Vagina (tissue), 2 donors: ENCODE measurements around the gene KRT33B. TPM values are rescaled to one million over a fixed set of nuclear protein-coding genes. Genes with fewer than 3 reads are reported as not detected.

Experiments
- DNase-seq, 2 donors: peaks; one replicate each; pipeline ENCODE4 v3.0.0-alpha.2; 2017; ENCODE audit errors: extremely low spot score in 2 of 2
- H3K27ac ChIP-seq: fragments of 200-600 bp; sonication (generic); one replicate; pipeline ENCODE4 v1.5.1; 2019
- H3K27me3 ChIP-seq: fragments of 200-600 bp; sonication (generic); one replicate; pipeline ENCODE4 v1.5.1; 2019
- H3K36me3 ChIP-seq, 2 donors: fragments of 200-600 bp; sonication (generic); one replicate each; pipeline ENCODE4 v1.5.1; 2017 to 2019
- H3K4me1 ChIP-seq: fragments of 200-600 bp; sonication (generic); one replicate; pipeline ENCODE4 v1.5.1; 2019
- H3K4me3 ChIP-seq, 2 donors: fragments of 200-600 bp; sonication (generic); 1 replicate in 1 of 2; 2 replicates in 1 of 2; pipeline ENCODE4 v1.5.1; 2016 to 2019
- H3K9me3 ChIP-seq: fragments of 200-600 bp; sonication (generic); one replicate; pipeline ENCODE4 v1.5.1; 2019
- POLR2A ChIP-seq, 2 donors: fragments of 450-650 bp; IDR thresholded peaks; one replicate each; pipeline ENCODE4 v1.6.1; 2017; ENCODE audit warnings: antibody characterized with exemption in 2 of 2, mild to moderate bottlenecking in 2 of 2, moderate library complexity in 2 of 2
- POLR2AphosphoS5 ChIP-seq, 2 donors: sonication (generic); formaldehyde crosslinking; IDR thresholded peaks; one replicate each; pipeline ENCODE4 v1.9.0; 2017; ENCODE audit warnings: antibody characterized with exemption in 2 of 2, mild to moderate bottlenecking in 2 of 2, low read depth in 1 of 2; ENCODE audit not compliant: insufficient read depth in 1 of 2
- intact Hi-C: fragments of 100-400 bp; cut with DNase I; formaldehyde crosslinking; loops from one replicate; pipeline ENCODE4 v1.15.1; 2023
- total RNA-seq: library from RNA; depleted of rRNA; stranded (reverse); fragments of >200 nt; gene quantifications from one replicate; pipeline ENCODE4 v1.2.3, GENCODE V29; 2016
- TF ChIP-seq, protein P1 (sequence below), 3 experiments: fragments of 450-650 bp in 2 of 3; fragments of 200-600 bp in 1 of 3; sonication (generic) in 1 of 3; IDR thresholded peaks; one replicate each; pipeline ENCODE4 v1.5.1; 2017 to 2019; ENCODE audit warnings: antibody characterized with exemption in 3 of 3, mild to moderate bottlenecking in 2 of 3, moderate library complexity in 2 of 3

The KRT33B gene
- total RNA-seq, 1 donor from 2014 or later: not detected

DNA sequence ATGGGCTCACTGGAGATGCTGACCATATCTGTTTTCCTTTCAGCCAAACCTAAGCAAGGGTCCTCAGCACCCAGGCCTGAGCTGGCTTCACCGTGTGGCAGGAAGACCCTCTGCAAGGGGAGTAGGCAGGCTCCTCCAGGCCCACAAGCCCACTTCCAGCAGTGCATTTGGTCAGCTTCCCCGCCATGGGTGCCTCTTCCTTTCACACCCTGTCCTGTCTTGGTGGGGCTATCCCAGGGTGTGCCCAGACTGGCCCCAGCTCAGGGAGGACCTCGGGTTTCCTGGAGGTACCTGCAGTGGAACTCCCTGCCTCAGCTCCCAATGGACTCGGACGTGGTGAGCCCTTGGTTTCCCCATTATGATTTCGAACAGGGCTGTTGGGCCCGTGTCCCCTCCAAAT is 41.4 kb downstream of the KRT33B start:
- Histone ChIP-seq H3K9me3 (no peaks in the 10 kb centered on the region), H3K4me3 (no peak overlapping the region), H3K4me1 (no peaks in the 10 kb centered on the region), H3K27ac (no peak overlapping the region), H3K36me3 (no peaks in the 10 kb centered on the region), H3K27me3 (no peaks in the 10 kb centered on the region)
- DNase-seq: peak in 1 of 2 donors; percentile 74
- TF ChIP-seq POLR2A (IDR thresholded peaks at IDR 0.05) (no peak), POLR2AphosphoS5 (IDR thresholded peaks at IDR 0.05; ENCODE audit: insufficient read depth in 1 of 2, low read depth in 1 of 2) (no peak)
- TF ChIP-seq, protein P1, sequence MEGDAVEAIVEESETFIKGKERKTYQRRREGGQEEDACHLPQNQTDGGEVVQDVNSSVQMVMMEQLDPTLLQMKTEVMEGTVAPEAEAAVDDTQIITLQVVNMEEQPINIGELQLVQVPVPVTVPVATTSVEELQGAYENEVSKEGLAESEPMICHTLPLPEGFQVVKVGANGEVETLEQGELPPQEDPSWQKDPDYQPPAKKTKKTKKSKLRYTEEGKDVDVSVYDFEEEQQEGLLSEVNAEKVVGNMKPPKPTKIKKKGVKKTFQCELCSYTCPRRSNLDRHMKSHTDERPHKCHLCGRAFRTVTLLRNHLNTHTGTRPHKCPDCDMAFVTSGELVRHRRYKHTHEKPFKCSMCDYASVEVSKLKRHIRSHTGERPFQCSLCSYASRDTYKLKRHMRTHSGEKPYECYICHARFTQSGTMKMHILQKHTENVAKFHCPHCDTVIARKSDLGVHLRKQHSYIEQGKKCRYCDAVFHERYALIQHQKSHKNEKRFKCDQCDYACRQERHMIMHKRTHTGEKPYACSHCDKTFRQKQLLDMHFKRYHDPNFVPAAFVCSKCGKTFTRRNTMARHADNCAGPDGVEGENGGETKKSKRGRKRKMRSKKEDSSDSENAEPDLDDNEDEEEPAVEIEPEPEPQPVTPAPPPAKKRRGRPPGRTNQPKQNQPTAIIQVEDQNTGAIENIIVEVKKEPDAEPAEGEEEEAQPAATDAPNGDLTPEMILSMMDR (IDR thresholded peaks at IDR 0.05): no peak
- intact Hi-C loops: no loop called here

DNA sequence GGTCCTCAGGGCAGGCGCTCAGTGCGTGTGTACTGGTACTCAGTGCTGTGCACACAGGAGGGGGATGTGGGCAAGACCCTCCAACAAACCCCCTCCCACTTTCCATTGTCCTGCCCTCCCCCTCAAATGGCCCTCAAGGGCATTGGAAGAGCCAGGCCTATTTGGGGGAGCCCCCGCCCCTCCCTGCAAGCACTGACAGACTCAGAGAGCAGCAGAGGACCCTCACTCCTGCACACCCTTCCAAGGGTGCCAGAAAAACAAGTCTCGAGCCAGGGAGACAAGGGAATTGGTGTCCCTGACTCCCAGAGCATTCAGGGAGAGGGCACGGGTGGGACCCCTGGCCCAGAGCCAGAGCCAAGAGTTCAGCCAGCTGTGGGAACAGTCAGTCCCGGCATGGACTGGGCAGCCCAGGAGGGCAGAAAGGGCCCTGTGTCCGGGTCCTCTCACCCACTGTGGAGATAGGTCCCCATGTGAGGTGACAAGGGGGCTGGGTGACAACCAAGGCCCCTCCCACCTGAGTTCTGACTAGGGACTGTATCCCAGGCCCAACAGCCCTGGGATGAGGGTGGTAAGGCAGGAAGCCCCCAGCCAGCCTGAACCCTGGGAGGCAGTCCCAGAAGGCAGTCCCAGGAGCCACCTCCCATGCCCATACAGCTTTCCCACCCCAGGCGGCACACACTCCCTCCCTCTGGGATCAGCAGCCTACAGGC is 42.0 kb downstream of the KRT33B start:
- H3K4me3 ChIP-seq: no peak overlapping the region
- peaks cover 4% of the 10 kb centered on the region for H3K4me1 ChIP-seq
- DNase-seq: peak in 1 of 2 donors; percentile 80
- intact Hi-C loops: no loop called here
- H3K9me3 ChIP-seq: no peaks in the 10 kb centered on the region
- no peaks in the 10 kb centered on the region for H3K36me3 ChIP-seq
- no peaks in the 10 kb centered on the region for H3K27me3 ChIP-seq
- TF ChIP-seq POLR2A (IDR thresholded peaks at IDR 0.05): no peak
- TF ChIP-seq, protein P1 (IDR thresholded peaks at IDR 0.05): no peak
- TF ChIP-seq POLR2AphosphoS5 (IDR thresholded peaks at IDR 0.05; ENCODE audit: insufficient read depth in 1 of 2, low read depth in 1 of 2): no peak
- no peak overlapping the region for H3K27ac ChIP-seq

DNA sequence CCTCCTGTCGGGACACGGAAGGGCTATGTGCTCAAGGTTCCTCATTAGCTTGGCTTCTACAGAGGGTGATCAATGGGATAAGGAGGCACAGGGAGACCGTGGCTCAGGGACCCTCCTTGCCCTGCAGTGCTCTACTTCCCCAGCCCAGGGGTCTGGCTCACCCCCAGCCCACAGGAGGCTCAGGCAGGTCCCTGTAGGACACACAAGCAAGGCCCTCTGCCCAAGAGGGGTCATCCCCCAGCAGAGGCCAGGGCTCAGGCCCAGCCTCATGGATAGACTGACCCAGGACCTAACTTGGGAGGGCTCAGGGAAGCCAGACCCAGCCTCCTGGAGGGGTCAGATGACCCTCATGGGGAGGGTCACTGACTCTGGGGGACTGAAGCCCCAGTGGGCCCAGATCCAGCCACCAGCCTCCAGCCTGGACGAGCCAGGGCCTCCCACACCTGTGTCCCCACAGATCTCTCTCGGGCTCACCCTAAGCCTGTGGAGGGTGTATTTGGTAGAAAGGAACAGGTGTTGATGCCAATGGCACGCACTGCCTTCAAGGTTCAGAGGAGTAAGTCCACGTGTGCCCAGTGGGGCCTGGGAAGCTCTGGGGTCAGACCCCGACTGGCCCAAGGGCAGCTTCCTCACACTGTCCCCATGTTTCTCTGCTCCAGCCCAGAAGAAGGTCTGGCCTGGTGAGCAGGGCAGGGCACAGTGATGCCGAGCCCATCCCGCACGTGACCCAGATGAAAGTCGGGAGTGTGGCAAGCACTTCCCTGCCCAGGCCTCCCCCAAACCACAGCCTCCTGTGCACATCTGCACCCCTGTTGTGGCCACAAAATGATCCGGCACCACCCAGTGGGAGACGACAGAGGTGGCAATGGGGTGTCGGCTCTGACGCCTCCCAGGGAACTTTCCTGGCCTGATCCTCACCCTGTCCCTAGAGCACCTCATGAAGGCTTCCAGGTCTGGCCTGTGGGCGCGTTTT is 43.2 kb downstream of the KRT33B start:
- intact Hi-C loops: no loop called here
- no peaks in the 10 kb centered on the region for H3K9me3 ChIP-seq
- H3K4me3 ChIP-seq: no peak overlapping the region
- no peaks in the 10 kb centered on the region for H3K27me3 ChIP-seq
- DNase-seq: peak; percentile 81 to 82
- H3K27ac ChIP-seq: no peak overlapping the region
- H3K36me3 ChIP-seq: no peaks in the 10 kb centered on the region
- peaks cover 10% of the 10 kb centered on the region for H3K4me1 ChIP-seq
- no peak for TF ChIP-seq POLR2A (IDR thresholded peaks at IDR 0.05)
- TF ChIP-seq, protein P1 (IDR thresholded peaks at IDR 0.05): no peak
- no peak for TF ChIP-seq POLR2AphosphoS5 (IDR thresholded peaks at IDR 0.05; ENCODE audit: insufficient read depth in 1 of 2, low read depth in 1 of 2)

DNA sequence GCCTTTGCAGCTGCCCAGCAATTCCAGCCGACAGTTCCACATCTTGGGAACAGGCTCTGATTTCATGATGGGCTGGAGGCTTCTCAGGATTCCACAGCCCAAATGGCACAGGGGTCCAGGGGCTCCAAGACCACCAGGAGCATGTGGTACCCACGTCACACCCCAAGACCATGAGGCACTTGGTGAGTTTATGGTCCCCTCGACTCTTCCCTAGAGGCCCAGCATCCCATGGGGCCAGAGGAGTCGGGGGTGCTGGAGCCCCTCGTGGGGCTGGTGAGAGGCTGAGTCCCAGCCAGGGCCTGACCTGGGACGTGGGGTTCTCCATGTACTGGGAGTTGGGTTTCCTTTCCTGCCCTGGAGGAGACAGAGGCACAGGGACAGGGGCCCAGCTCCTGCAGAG is 44.0 kb downstream of the KRT33B start:
- Histone ChIP-seq H3K36me3 (no peaks in the 10 kb centered on the region), H3K9me3 (no peaks in the 10 kb centered on the region), H3K27ac (no peak overlapping the region), H3K4me3 (no peak overlapping the region), H3K27me3 (no peaks in the 10 kb centered on the region), H3K4me1 (peaks cover 10% of the 10 kb centered on the region)
- intact Hi-C loops: no loop called here
- TF ChIP-seq POLR2AphosphoS5 (IDR thresholded peaks at IDR 0.05; ENCODE audit: insufficient read depth in 1 of 2, low read depth in 1 of 2): no peak
- no peak for TF ChIP-seq POLR2A (IDR thresholded peaks at IDR 0.05)
- TF ChIP-seq, protein P1 (IDR thresholded peaks at IDR 0.05): no peak
- peak; percentile 76 to 91 for DNase-seq
